Endothelial cell of umbilical vein (primary cell): ENCODE results near the gene DOCK1. TPM values are rescaled to one million over a fixed set of nuclear protein-coding genes. Genes with fewer than 3 reads are reported as not detected.

ENCODE experiments used
- BruUV-seq: library from RNA; stranded (reverse); fragments of 400-500 nt; replicated peaks from 2 replicates; lab custom pipeline; 2021; lab: Mats Ljungman, UMichigan
- CTCF ChIA-PET: fragments of 300-600, 350-600 bp; sonication (Branson Sonifier 250); formaldehyde crosslinking; loops from one replicate; lab custom pipeline; 2021; ENCODE audit warnings: antibody characterized with exemption, inconsistent platforms; lab: Charles Lee
- POLR2A ChIA-PET: fragments of 300-600, 350-600 bp; sonication (Branson Sonifier 250); formaldehyde crosslinking; loops from one replicate; lab custom pipeline; 2021; ENCODE audit warnings: antibody characterized with exemption, inconsistent platforms; lab: Charles Lee
- DNase-seq: peaks from one replicate; pipeline ENCODE4 v3.0.0-alpha.2; 2011; ENCODE audit warnings: low read depth, low spot score
- FAIRE-seq: peaks from 2 replicates; lab custom pipeline; 2011; peaks lifted over from hg19 to GRCh38; lab: Jason Lieb, UNC
- H2AFZ ChIP-seq: 2 replicates; pipeline ENCODE4 v1.6.0; 2012; ENCODE audit warnings: low read depth, low read length, control low read depth, inconsistent platforms
- H3K27ac ChIP-seq: 2 replicates; pipeline ENCODE4 v1.5.1; 2011; ENCODE audit warnings: low read depth, mild to moderate bottlenecking, control low read depth, low read length, moderate library complexity; ENCODE audit not compliant: insufficient read depth
- H3K27me3 ChIP-seq, 2 experiments: 2 replicates each; pipeline versions ENCODE4 v1.6.0 to v1.6.1; 2011; ENCODE audit warnings: low read length in 2 of 2, mixed read lengths in 1 of 2; ENCODE audit not compliant: control insufficient read depth in 2 of 2, insufficient read depth in 2 of 2
- H3K36me3 ChIP-seq, 2 experiments: 2 replicates in 1 of 2; 3 replicates in 1 of 2; pipeline ENCODE4 v1.5.1; 2011; ENCODE audit warnings: low read length in 2 of 2, mild to moderate bottlenecking in 1 of 2, moderate library complexity in 1 of 2; ENCODE audit not compliant: control insufficient read depth in 2 of 2, insufficient read depth in 2 of 2; ENCODE audit errors: extremely low read depth in 1 of 2
- H3K4me1 ChIP-seq: 3 replicates; pipeline ENCODE4 v1.5.1; 2011; ENCODE audit warnings: mild to moderate bottlenecking, low read length; ENCODE audit not compliant: control insufficient read depth, insufficient read depth; ENCODE audit errors: extremely low read depth
- H3K4me2 ChIP-seq: 2 replicates; pipeline ENCODE4 v1.6.1; 2011; ENCODE audit warnings: low read length, control low read depth, mixed read lengths; ENCODE audit not compliant: insufficient read depth
- H3K4me3 ChIP-seq, 3 experiments: fragments of 200-600 bp in 1 of 3; sonication (generic), shearing (Covaris generic) in 1 of 3; replicated peaks in 1 of 3; 2 replicates each; pipeline ENCODE4 v1.5.1; 2011 to 2016; ENCODE audit warnings: control low read depth in 3 of 3, low read length in 3 of 3, mild to moderate bottlenecking in 2 of 3, inconsistent platforms in 1 of 3, low read depth in 1 of 3, moderate library complexity in 1 of 3; ENCODE audit not compliant: insufficient read depth in 1 of 3
- H3K79me2 ChIP-seq: 2 replicates; pipeline ENCODE4 v1.6.0; 2012; ENCODE audit warnings: low read length, inconsistent platforms; ENCODE audit not compliant: control insufficient read depth, insufficient read depth
- H3K9ac ChIP-seq: replicated peaks from 2 replicates; pipeline ENCODE3; 2011; ENCODE audit warnings: low read length, control low read depth; ENCODE audit not compliant: insufficient read depth; ENCODE audit errors: extremely low read depth
- H3K9me1 ChIP-seq: replicated peaks from 3 replicates; pipeline ENCODE4 v1.6.0; 2011; ENCODE audit warnings: mild to moderate bottlenecking, low read length; ENCODE audit not compliant: control insufficient read depth, insufficient read depth; ENCODE audit errors: extremely low read depth
- H3K9me3 ChIP-seq: replicated peaks from 2 replicates; pipeline ENCODE4 v1.5.1; 2012; ENCODE audit warnings: low read length, inconsistent platforms; ENCODE audit not compliant: control insufficient read depth, insufficient read depth
- H4K20me1 ChIP-seq: replicated peaks from 2 replicates; pipeline ENCODE3; 2011; ENCODE audit warnings: mild to moderate bottlenecking, low read length; ENCODE audit not compliant: control insufficient read depth, insufficient read depth; ENCODE audit errors: extremely low read depth
- EZH2 ChIP-seq: IDR thresholded peaks from 2 replicates; pipeline ENCODE4 v1.6.1; 2012; ENCODE audit warnings: borderline replicate concordance, low read depth, mild to moderate bottlenecking, moderate library complexity, low read length, inconsistent platforms; ENCODE audit not compliant: severe bottlenecking
- FOS ChIP-seq: IDR thresholded peaks from 2 replicates; pipeline ENCODE4 v1.6.1; 2011; ENCODE audit warnings: mild to moderate bottlenecking, low read length, moderate library complexity, borderline replicate concordance; ENCODE audit not compliant: insufficient read depth
- GATA2 ChIP-seq: IDR thresholded peaks from 2 replicates; pipeline ENCODE4 v1.7.0; 2011; ENCODE audit warnings: low read depth, mild to moderate bottlenecking, moderate library complexity, mixed read lengths, low read length; ENCODE audit not compliant: insufficient read length, insufficient read depth
- JUN ChIP-seq: IDR thresholded peaks from 2 replicates; pipeline ENCODE4 v1.6.1; 2011; ENCODE audit warnings: borderline replicate concordance, low read depth; ENCODE audit not compliant: insufficient read length, insufficient read depth
- MAX ChIP-seq: IDR thresholded peaks from 2 replicates; pipeline ENCODE4 v1.6.1; 2011; ENCODE audit not compliant: insufficient read depth, insufficient read length
- MYC ChIP-seq: IDR thresholded peaks from one replicate; pipeline ENCODE4 v1.6.1; 2011; ENCODE audit warnings: mild to moderate bottlenecking, low read depth, low read length
- POLR2A ChIP-seq: IDR thresholded peaks from 2 replicates; pipeline ENCODE4 v1.6.1; 2012; ENCODE audit warnings: low read depth, mild to moderate bottlenecking, control low read depth, low read length
- POLR2AphosphoS5 ChIP-seq: IDR thresholded peaks from 2 replicates; pipeline ENCODE4 v1.6.1; 2012; ENCODE audit warnings: low read depth, mild to moderate bottlenecking, control low read depth, low read length, moderate library complexity; ENCODE audit not compliant: insufficient read depth
- dilution Hi-C: fragments of 300-500 bp; cut with MboI; formaldehyde crosslinking; loops from one replicate; pipeline ENCODE4 v1.15.0; 2019; ENCODE audit warnings: low sequenced_read_pairs; ENCODE audit not compliant: extremely low pct_ligation_motif_present
- intact Hi-C: fragments of 100-400 bp; cut with micrococcal nuclease; formaldehyde crosslinking; loops from one replicate; pipeline ENCODE4 v1.10.0; 2022
- polyA plus RNA-seq, 4 experiments: library from polyadenylated mRNA; depleted of rRNA in 3 of 4; stranded (reverse) in 3 of 4; unstranded in 1 of 4; fragments of >200 nt; gene quantifications; 2 replicates each; pipeline versions ENCODE4 v1.2.1 to v1.2.3, GENCODE V29; 2011 to 2012; ENCODE audit warnings: missing spikeins in 1 of 4
- total RNA-seq: library from RNA; stranded (reverse); gene quantifications from 2 replicates; pipeline ENCODE4 v1.2.3, GENCODE V29; 2021
- TF ChIP-seq, protein P1 (sequence below), 2 donors: IDR thresholded peaks; 1 replicate in 1 of 2; 2 replicates in 1 of 2; pipeline ENCODE4 v1.5.1; 2011; ENCODE audit warnings: low read length in 2 of 2, mild to moderate bottlenecking in 2 of 2, moderate library complexity in 2 of 2, control low read depth in 1 of 2, inconsistent platforms in 1 of 2, low read depth in 1 of 2; ENCODE audit not compliant: insufficient read depth in 1 of 2; ENCODE audit errors: extremely low read depth in 1 of 2

DOCK1 gene
- total and polyA plus RNA-seq, 2 donors (not counting 3 experiments of a cell fraction or from before 2014, with no cell fraction given): 22.5 to 83.1 TPM

- peaks cover 0 to 7% of the 10 kb centered on the region in 2 experiments for H3K36me3 ChIP-seq
- DNase-seq (no peak), FAIRE-seq (no peak)
- TF ChIP-seq, protein P1, sequence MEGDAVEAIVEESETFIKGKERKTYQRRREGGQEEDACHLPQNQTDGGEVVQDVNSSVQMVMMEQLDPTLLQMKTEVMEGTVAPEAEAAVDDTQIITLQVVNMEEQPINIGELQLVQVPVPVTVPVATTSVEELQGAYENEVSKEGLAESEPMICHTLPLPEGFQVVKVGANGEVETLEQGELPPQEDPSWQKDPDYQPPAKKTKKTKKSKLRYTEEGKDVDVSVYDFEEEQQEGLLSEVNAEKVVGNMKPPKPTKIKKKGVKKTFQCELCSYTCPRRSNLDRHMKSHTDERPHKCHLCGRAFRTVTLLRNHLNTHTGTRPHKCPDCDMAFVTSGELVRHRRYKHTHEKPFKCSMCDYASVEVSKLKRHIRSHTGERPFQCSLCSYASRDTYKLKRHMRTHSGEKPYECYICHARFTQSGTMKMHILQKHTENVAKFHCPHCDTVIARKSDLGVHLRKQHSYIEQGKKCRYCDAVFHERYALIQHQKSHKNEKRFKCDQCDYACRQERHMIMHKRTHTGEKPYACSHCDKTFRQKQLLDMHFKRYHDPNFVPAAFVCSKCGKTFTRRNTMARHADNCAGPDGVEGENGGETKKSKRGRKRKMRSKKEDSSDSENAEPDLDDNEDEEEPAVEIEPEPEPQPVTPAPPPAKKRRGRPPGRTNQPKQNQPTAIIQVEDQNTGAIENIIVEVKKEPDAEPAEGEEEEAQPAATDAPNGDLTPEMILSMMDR (IDR thresholded peaks at IDR 0.05; ENCODE audit: extremely low read depth in 1 of 2, insufficient read depth in 1 of 2, low read depth in 1 of 2, low read length in 2 of 2): no peak
- TF ChIP-seq POLR2A (no peak), MYC (no peak), EZH2 (no peak), FOS (no peak)
- no peaks in the 10 kb centered on the region for H3K27me3 ChIP-seq
- no peaks in the 10 kb centered on the region for H3K4me1 ChIP-seq
- ChIA-PET POLR2A (no interaction called here), CTCF (no interaction called here)
- peaks cover 2% of the 10 kb centered on the region for H4K20me1 ChIP-seq
- no peaks in the 10 kb centered on the region for H3K9me1 ChIP-seq
- H3K9me3 ChIP-seq: no peaks in the 10 kb centered on the region
- no peak overlapping the region for H3K4me2 ChIP-seq
- intact Hi-C loops: no loop called here
- H3K9ac ChIP-seq: no peak overlapping the region
- H3K4me3 ChIP-seq: no peak overlapping the region
- no peaks in the 10 kb centered on the region for H3K79me2 ChIP-seq
- H2AFZ ChIP-seq: no peak overlapping the region
- BruUV-seq: no TSS peak
- dilution Hi-C loops: no loop called here
- H3K27ac ChIP-seq: no peak overlapping the region
Observed at GRCh38 chr10:127119936-127120335, 214.7 kb downstream of the DOCK1 start.

DNA sequence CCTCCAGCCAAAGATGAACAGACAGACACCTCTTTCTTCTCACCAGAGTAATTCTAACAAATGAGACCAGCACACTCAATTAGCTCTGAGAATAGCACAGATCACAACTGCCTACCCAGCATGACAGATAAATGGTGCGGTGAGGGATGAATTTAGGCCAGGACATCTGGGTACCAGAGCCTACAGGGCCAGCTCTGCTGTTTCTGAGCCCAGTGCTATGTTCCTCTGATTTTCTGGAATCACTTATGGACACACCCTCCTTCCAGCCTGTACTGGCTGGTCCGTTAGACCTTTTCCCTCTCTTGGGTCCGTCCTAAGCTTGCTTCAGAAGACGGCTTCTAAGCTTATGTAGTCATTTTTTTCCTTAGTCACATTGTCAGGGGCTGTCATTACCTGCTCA lies 217.6 kb downstream of the DOCK1 start:
- Histone ChIP-seq H3K4me2 (no peak overlapping the region), H3K79me2 (no peaks in the 10 kb centered on the region), H3K9ac (no peak overlapping the region), H3K9me3 (no peaks in the 10 kb centered on the region), H2AFZ (no peak overlapping the region), H3K27me3 (no peaks in the 10 kb centered on the region), H3K36me3 (peaks cover 2 to 8% of the 10 kb centered on the region in 2 experiments), H3K4me1 (no peaks in the 10 kb centered on the region), H3K27ac (no peak overlapping the region), H3K9me1 (no peaks in the 10 kb centered on the region), H3K4me3 (no peak overlapping the region), H4K20me1 (peaks cover 2% of the 10 kb centered on the region)
- no peak for DNase-seq
- intact Hi-C loops (no loop called here), dilution Hi-C loops (no loop called here)
- FAIRE-seq: no peak
- no peak for TF ChIP-seq FOS
- TF ChIP-seq POLR2AphosphoS5: no peak
- TF ChIP-seq EZH2: no peak
- TF ChIP-seq, protein P1 (IDR thresholded peaks at IDR 0.05; ENCODE audit: extremely low read depth in 1 of 2, insufficient read depth in 1 of 2, low read depth in 1 of 2, low read length in 2 of 2): no peak
- TF ChIP-seq MAX: no peak
- no peak for TF ChIP-seq POLR2A
- TF ChIP-seq MYC: no peak
- TF ChIP-seq JUN: no peak
- TF ChIP-seq GATA2: no peak
- ChIA-PET POLR2A (no interaction called here), CTCF (no interaction called here)
- no TSS peak for BruUV-seq
